ENCODE measurements around the gene CR2. TPM values are rescaled to one million over a fixed set of nuclear protein-coding genes. Genes with fewer than 3 reads are reported as not detected.
"Not testable (repeated sequence)": the region's sequence is repeated elsewhere in the genome, so short reads cannot be mapped to it uniquely, and the experiment has no call there.

The CR2 gene
- polyA plus RNA-seq, 1 donor from 2014 or later, result not detected

GRCh38 chr1:207494171-207494570 lies 40.0 kb downstream of the CR2 start:
- no peaks in the 10 kb centered on the region for H3K9me2 ChIP-seq (ENCODE audit: insufficient read depth, low read length)
- no peak overlapping the region for H3K4me2 ChIP-seq (ENCODE audit: low read length)
- H3F3A ChIP-seq (ENCODE audit: insufficient read depth, low read length, poor library complexity, severe bottlenecking), result no peaks in the 10 kb centered on the region
- H3K27ac ChIP-seq (ENCODE audit: low read length), result no peak overlapping the region
- TF ChIP-seq EP300 (conservative IDR thresholded peaks at IDR 0.05; ENCODE audit: poor library complexity, severe bottlenecking), result no peak
- H2AFZ ChIP-seq (ENCODE audit: low read depth, low read length), result no peak overlapping the region
- H3K79me2 ChIP-seq (replicated peaks; ENCODE audit: insufficient read depth, low read length), result no peaks in the 10 kb centered on the region
- H3K9ac ChIP-seq (ENCODE audit: low read length), result no peak overlapping the region
- no peaks in the 10 kb centered on the region for H4K20me1 ChIP-seq (ENCODE audit: insufficient read depth)
- no peaks in the 10 kb centered on the region for H3K9me3 ChIP-seq (ENCODE audit: low read length)
- peaks cover 38% of the 10 kb centered on the region for H3K27me3 ChIP-seq (ENCODE audit: insufficient read depth, low read depth, low read length)
- no peaks in the 10 kb centered on the region for H3K36me3 ChIP-seq (ENCODE audit: insufficient read depth, low read length)
- no peak overlapping the region for H3K4me3 ChIP-seq (ENCODE audit: low read length)

GRCh38 chr1:207495281-207495680 lies 41.2 kb downstream of the CR2 start:
- H3K4me3 ChIP-seq (ENCODE audit: low read length); H3K36me3 ChIP-seq (ENCODE audit: insufficient read depth, low read length); H3F3A ChIP-seq (ENCODE audit: insufficient read depth, low read length, poor library complexity, severe bottlenecking); H3K27ac ChIP-seq (ENCODE audit: low read length); H4K20me1 ChIP-seq (ENCODE audit: insufficient read depth); H3K4me2 ChIP-seq (ENCODE audit: low read length); H3K9ac ChIP-seq (ENCODE audit: low read length); H3K9me2 ChIP-seq (ENCODE audit: insufficient read depth, low read length); H3K9me3 ChIP-seq (ENCODE audit: low read length); H2AFZ ChIP-seq (ENCODE audit: low read depth, low read length); H3K79me2 ChIP-seq (replicated peaks; ENCODE audit: insufficient read depth, low read length): not testable (repeated sequence)
- H3K27me3 ChIP-seq (ENCODE audit: insufficient read depth, low read depth, low read length), result peaks cover 38% of the 10 kb centered on the region

GRCh38 chr1:207495801-207496792 lies 42.0 kb downstream of the CR2 start, which contains the start of gene CR1:
TSS of gene CR1 (plus strand) at chr1:207496157. CDS start at chr1:207496268, 111 bp downstream.
- Histone ChIP-seq H3K27ac (ENCODE audit: low read length) (no peak within 1 kb of the TSS), H3K9ac (ENCODE audit: low read length) (peak within 1 kb of the TSS; percentile 56), H3K4me2 (ENCODE audit: low read length) (peak within 1 kb of the TSS; percentile 40), H3K4me3 (ENCODE audit: low read length) (peak within 1 kb of the TSS; percentile 69), H4K20me1 (ENCODE audit: insufficient read depth) (no peaks in the 10 kb centered on the region), H3K36me3 (ENCODE audit: insufficient read depth, low read length) (no peaks in the 10 kb centered on the region), H3K9me3 (ENCODE audit: low read length) (no peaks in the 10 kb centered on the region), H3K27me3 (ENCODE audit: insufficient read depth, low read depth, low read length) (peaks cover 38% of the 10 kb centered on the region), H3F3A (ENCODE audit: insufficient read depth, low read length, poor library complexity, severe bottlenecking) (no peaks in the 10 kb centered on the region), H3K9me2 (ENCODE audit: insufficient read depth, low read length) (no peaks in the 10 kb centered on the region), H3K79me2 (replicated peaks; ENCODE audit: insufficient read depth, low read length) (no peaks in the 10 kb centered on the region), H2AFZ (ENCODE audit: low read depth, low read length) (no peak within 1 kb of the TSS)
- no peak for TF ChIP-seq CTCF (IDR thresholded peaks at IDR 0.05; ENCODE audit: poor library complexity, severe bottlenecking)
- no peak for TF ChIP-seq REST (IDR thresholded peaks at IDR 0.05; ENCODE audit: borderline replicate concordance)
- peak; percentile 11 for TF ChIP-seq MXI1 (conservative IDR thresholded peaks at IDR 0.05; ENCODE audit: poor library complexity, severe bottlenecking)
- TF ChIP-seq EP300 (conservative IDR thresholded peaks at IDR 0.05; ENCODE audit: poor library complexity, severe bottlenecking), result no peak
- TF ChIP-seq SMC3 (conservative IDR thresholded peaks at IDR 0.05; ENCODE audit: poor library complexity), result no peak
- TF ChIP-seq POLR2AphosphoS5 (IDR thresholded peaks at IDR 0.05), result peak; percentile 19

All from neural cell (in vitro differentiated cells).